ENCODE data around the gene MPV17. TPM values are rescaled to one million over a fixed set of nuclear protein-coding genes. Genes with fewer than 3 reads are reported as not detected.
A peak's percentile ranks its signal among the peaks of the same experiment; 100 is the strongest.

MPV17 gene
- total and polyA plus RNA-seq, 9 of the 15 experiments (the other 6 are each of a cell fraction or from before 2014, with no cell fraction given), result 54.7 to 140 (median 70.2) TPM

- TF ChIP-seq, protein P1, sequence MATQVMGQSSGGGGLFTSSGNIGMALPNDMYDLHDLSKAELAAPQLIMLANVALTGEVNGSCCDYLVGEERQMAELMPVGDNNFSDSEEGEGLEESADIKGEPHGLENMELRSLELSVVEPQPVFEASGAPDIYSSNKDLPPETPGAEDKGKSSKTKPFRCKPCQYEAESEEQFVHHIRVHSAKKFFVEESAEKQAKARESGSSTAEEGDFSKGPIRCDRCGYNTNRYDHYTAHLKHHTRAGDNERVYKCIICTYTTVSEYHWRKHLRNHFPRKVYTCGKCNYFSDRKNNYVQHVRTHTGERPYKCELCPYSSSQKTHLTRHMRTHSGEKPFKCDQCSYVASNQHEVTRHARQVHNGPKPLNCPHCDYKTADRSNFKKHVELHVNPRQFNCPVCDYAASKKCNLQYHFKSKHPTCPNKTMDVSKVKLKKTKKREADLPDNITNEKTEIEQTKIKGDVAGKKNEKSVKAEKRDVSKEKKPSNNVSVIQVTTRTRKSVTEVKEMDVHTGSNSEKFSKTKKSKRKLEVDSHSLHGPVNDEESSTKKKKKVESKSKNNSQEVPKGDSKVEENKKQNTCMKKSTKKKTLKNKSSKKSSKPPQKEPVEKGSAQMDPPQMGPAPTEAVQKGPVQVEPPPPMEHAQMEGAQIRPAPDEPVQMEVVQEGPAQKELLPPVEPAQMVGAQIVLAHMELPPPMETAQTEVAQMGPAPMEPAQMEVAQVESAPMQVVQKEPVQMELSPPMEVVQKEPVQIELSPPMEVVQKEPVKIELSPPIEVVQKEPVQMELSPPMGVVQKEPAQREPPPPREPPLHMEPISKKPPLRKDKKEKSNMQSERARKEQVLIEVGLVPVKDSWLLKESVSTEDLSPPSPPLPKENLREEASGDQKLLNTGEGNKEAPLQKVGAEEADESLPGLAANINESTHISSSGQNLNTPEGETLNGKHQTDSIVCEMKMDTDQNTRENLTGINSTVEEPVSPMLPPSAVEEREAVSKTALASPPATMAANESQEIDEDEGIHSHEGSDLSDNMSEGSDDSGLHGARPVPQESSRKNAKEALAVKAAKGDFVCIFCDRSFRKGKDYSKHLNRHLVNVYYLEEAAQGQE (IDR thresholded peaks at IDR 0.05; ENCODE audit: borderline replicate concordance), result no peak
- TF ChIP-seq, protein P1 (CRISPR knock-in tag; IDR thresholded peaks at IDR 0.05; ENCODE audit: low read depth), result 0 out of 2 replicates have a peak, but pooled peaks have one; percentile 4
- TF ChIP-seq FOXA3 (CRISPR knock-in tag; conservative IDR thresholded peaks at IDR 0.05 in 1 of 2, IDR thresholded peaks at IDR 0.05 in 1 of 2) (peak; percentile 46 to 62; a peak in 3 of 4 replicates), IRF9 (tag; IDR thresholded peaks at IDR 0.05) (no peak), POLR2G (IDR thresholded peaks at IDR 0.05; ENCODE audit: low read depth, low read length) (peak; percentile 90), TARDBP (IDR thresholded peaks at IDR 0.05) (no peak; the same call in 1 of the 2 replicates), NR3C1 (CRISPR knock-in tag; IDR thresholded peaks at IDR 0.05) (no peak), ZNF274 (IDR thresholded peaks at IDR 0.05; ENCODE audit: borderline replicate concordance, low read depth, low read length) (no peak), DIDO1 (tag; IDR thresholded peaks at IDR 0.05; ENCODE audit: low read depth) (peak; percentile 78; the same call in 1 of the 2 replicates), ZNF644 (tag; IDR thresholded peaks at IDR 0.05; ENCODE audit: low read depth) (no peak)
- TF ChIP-seq, protein P2, sequence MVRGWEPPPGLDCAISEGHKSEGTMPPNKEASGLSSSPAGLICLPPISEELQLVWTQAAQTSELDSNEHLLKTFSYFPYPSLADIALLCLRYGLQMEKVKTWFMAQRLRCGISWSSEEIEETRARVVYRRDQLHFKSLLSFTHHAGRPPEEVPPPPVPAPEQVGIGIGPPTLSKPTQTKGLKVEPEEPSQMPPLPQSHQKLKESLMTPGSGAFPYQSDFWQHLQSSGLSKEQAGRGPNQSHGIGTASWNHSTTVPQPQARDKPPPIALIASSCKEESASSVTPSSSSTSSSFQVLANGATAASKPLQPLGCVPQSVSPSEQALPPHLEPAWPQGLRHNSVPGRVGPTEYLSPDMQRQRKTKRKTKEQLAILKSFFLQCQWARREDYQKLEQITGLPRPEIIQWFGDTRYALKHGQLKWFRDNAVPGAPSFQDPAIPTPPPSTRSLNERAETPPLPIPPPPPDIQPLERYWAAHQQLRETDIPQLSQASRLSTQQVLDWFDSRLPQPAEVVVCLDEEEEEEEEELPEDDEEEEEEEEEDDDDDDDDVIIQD (CRISPR knock-in tag; IDR thresholded peaks at IDR 0.05), result no peak
These were observed 33.7 kb upstream of the MPV17 start, which contains the start of gene GTF3C2 (continued) for GRCh38 chr2:27356382-27357181.

Measured in K562 (cell line).